AG08395 (cell line): Measurements from ENCODE around the gene CXorf58.

Source experiments
- DNase-seq: peaks from one replicate; pipeline ENCODE4 v3.0.0; 2012; ENCODE audit warnings: mixed read lengths, low spot score

The CXorf58 gene

DNA sequence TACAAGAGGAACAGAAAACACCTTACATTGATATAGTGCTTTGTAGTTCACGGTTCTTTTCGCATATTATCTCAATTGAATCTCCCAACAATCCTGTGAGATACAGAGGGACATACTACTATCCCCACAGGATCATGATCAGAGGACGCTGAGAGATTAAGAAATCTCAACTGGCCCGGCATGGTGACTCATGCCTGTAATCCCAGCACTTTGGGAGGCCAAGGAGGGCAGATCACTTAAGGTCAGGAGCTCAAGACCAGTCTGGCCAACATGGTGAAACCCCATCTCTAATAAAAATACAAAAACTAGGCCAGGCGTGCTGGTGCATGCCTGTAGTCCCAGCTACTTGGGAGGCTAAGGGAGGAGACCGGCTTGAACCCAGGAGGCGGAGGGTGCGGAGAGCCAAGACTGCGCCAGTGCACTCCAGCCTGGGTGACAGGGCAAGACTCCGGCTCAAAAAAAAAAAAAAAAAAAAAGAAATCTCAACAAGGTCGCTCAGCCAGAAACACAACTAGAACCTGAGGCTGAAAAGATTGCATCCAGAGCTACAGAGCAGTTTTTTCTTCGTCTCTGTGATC lies 7.5 kb upstream of the CXorf58 start:
- DNase-seq: no peak

DNA sequence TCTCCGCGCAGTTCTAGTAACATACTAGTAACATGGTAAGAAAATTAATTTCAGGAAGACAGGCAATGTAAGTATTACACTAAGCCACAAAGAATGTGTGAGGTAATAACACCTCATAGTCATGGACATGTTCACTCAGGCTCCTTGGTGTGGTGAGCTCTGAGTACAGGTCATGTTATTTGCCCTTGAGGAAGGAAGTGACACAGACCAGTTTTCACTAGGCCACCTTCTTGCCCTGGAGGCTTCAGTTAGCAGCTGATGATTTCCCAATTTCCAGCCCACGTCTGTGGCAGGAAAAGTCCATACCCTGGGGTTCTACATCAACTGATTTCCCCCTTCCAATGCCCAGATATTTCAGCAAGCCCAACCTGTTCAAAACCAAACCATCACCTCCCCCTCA lies 6.7 kb upstream of the CXorf58 start:
- no peak for DNase-seq

DNA sequence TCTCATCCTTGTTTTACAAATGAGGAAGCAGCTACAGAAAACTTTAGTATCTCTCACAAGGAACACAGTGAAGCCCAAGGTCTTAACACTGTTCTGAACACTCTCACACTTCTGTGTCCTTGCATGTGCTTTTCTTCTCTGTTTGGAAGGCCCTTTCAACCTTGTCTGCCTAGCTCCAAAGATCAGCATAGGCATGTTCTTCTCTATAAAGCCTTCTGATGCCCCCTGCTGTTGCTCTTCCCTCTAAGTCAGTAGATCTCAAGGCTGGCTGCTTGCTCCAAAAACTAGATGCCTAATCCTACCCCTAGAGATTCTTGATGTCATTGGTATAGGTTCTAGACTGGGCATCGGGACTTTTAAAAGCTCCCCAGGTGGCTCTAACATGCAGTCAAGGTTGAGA lies 6.0 kb upstream of the CXorf58 start:
- peak; percentile 67 for DNase-seq

DNA sequence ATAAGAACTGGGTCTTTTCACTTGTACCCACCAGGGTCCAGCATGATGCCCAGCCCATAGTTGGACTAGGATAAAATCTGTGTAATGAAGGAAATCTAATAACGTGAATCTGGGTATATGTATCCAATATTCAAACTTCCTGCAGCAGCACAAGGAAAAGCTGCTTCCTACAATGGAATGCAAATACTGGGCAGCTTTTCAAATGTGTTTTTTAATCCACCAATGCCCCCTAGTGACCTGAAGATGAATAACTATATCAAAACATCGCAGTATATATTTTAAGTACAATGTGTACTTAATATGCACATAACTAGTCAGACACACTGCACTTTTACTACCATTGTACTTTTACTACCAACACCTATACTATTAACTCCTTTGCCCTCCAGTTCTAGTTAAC lies 5.4 kb upstream of the CXorf58 start:
- peak; percentile 60 for DNase-seq

DNA sequence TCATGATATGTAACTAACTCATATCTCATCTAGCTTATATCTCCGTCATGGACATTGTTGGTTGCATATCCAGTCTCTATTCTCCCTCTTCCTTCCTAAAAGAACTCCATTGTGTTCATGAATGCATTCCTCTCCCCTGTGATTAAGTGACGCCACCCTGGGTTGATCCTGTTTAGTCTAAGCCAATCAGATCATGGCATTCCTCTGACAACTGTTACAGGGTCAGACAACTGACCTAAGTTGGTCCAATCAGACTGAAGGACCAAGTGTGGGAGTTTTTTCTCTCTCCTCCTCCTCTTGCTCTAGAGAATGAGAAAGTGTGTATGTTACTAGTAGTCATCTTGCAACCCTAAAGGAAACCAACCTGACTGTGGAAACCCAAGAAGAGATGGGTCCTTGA lies 3.7 kb upstream of the CXorf58 start:
- DNase-seq: peak; percentile 46

DNA sequence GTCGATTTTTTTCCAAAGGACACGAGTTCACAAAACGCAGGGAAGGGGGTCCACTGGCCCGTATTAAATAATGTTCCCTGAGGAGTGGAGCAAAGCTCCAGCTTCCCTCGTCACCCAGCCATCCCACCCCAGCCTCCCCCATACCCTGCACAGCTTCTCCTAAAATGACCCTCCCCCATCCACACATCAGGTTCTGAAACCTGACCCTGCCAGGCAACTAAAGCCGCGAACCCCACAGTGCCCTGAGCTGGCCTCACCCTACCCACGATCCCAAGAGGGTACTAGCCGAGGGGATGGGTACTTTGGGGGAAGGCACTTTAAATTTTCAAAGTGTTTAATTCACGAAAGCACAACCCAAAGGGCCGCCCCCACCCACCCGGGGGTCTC lies 702 bp upstream of the CXorf58 start:
- DNase-seq: no peak

DNA sequence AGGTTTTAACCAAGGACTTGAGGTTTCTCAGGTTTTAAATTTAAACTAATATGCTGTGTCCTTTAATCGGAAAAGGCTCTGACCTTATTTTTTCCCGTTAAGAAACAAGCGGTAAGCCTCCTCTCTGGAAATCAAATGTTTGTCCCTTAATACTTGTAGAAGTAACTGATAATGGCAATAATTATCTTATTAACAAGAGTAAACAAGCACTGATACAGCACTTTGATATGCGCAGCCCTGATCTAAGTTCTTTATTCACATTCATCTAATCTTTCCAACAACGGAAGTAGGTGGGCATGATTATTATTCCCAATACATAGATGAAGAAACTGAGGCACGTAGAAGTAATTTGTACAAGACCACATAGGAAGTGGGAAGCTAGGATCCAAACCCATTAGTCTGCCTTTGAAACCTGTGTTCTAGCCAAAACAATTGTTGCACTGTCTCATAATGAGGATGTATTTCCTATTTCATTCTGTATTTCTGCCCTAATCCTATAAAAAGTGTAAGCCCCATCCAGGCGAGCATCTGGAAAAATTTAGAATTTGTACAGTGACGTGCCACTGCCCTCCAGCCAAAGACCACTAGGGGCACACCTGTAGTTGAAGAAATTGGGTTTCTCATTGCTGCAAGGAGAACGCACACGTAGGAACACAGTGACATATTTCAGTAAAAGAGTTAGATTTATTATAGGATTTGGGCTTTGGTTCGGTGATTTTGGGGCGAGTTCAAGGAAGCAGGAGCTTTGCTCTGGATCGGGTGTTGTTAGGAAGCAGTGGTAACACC lies 606 bp downstream of the CXorf58 start:
- DNase-seq: no peak

DNA sequence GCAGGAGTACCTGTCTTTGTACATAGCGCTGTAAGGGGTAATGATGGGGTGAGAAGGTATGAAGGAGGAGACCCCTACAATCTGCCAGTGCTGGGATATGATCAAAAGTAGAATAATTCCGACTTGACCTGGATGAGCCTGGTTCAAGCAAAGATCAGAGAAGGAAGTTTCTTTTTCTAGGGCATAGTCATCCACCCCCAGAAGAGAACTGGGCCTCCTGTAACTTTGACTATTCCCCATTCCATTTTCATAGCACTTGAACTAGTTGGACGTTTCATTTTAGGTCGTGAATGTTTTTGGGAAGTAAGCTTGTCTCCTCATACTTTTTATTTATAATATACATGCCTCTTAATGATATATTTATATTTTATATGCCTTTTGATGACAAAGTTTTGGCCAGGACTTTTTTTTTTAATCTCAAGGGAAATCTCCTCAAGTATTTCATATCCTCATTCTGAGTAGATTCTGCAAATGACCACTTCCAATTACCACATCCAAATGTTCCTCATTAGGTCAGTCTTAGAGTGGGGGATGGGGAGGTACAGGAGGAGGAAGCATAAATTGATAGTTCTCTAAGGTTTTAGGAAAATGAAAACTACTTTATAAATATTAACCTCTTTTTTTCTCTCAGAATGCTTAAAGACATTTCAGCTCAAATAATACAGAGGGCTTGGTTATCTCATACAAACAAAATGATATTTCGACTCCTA lies 3.5 kb downstream of the CXorf58 start:
- DNase-seq: no peak

DNA sequence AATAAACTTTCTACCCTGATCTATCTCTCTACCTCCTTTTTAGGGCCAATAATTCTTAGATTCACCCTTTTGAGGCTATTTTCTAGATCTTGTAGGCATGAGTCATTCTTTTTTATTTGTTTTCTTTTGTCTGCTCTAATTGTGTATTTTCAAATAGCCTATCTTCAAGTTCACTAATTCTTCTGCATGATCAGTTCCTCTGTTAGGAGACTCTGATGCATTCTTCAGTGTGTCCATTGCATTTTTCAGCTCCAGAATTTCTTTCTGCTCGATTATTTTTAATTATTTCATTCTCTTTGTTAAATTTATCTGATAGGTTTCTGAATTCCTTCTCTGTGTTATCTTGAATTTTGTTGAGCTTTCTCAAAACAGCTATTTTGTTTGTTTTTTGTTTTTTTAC lies 11.3 kb downstream of the CXorf58 start:
- DNase-seq: no peak

DNA sequence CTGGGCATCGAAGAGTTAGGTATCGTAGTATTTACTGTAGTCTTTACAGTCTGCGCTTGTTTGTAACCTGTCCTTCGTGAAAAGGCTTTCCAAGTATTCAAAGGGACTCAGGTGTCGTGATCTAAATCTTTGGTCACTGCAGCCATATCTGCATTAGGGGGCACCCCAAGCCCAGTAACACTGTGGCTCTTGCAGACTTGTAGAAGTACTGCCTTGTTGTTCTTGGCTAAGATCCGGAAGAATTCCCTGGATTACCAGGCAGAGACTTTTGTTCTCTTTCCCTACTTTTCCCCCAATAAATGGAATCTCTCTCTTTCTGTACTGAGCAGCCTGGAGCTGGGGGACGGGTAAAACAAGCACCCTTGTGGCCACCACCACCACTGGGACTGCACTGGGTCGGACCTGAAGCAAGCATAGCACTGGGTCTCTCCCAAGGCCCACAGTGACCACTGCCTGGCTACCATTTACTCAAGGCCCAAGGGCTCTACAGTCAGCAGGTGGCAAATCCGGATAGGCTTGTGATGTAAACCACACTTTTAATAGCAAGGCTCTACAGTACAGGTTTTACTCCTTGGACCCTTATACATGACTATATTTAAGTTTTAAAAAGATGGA lies 12.0 kb downstream of the CXorf58 start:
- DNase-seq: no peak

DNA sequence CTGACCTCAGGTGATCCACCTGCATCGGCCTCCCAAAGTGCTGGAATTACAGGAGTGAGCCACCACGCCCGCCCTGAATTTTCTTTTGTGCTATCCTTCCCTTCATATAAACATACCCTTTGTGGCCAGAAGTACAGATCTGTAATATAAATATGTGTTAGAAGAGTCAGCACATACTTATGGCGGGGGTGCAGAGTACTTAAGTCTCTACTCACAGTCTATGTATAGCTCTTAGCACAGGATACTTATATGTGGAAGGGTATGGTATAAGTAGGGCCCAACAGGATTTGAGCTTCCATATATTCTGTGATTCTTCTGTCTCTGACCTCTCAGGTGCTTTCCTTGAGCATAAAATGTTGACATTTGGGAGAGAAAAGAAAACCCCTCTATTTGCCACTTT lies 18.2 kb downstream of the CXorf58 start:
- DNase-seq: no peak

DNA sequence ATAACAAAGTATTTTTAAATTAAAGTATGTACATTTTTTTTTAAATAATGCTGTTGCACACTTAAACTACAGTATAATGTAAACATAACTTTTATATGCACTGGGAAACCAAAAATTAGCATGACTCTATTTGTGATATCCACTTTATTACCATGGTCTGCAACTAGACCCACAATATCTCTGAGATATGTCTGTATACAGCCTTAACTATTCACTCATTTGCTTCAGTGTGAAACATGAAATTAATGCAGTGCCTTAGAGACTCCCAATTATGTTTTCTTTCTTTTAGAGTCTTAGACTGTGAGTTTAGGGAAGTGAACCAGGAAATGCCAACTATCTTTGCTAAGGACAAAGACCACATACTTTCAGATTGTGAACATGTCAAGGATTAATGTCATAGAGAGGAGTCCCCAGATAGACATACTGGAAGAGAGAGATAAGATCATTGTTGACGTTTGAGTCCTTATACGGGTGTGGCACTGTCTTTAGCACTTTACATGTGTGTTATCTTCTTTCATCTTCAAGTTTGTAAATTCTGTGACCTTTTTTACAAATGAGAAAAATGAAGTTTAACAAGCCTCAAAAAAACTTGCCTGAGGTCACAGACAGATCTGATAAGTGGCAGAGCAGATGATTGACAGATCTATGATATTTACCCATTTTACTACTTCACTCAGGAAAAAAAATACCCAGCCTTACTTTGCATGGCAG lies 23.2 kb downstream of the CXorf58 start:
- no peak for DNase-seq

DNA sequence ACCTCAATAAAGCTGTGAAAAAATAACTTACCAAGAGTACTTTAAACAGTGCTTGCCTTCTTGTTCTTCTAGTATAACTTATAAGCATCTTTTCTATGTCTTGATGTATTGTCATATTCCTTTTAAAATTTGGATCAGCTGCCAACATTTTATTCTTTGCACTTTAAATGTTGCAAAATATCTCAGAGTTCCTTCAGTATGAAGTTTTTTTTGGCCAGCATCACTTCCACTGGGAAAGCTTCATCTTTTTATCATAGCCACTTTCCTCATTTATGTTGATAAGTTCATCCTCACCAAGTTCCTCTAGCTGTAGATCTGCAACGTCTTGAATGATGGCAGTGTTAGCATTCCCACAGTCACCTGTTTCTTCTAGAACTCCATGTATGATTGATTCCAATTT lies 24.2 kb downstream of the CXorf58 start:
- no peak for DNase-seq

DNA sequence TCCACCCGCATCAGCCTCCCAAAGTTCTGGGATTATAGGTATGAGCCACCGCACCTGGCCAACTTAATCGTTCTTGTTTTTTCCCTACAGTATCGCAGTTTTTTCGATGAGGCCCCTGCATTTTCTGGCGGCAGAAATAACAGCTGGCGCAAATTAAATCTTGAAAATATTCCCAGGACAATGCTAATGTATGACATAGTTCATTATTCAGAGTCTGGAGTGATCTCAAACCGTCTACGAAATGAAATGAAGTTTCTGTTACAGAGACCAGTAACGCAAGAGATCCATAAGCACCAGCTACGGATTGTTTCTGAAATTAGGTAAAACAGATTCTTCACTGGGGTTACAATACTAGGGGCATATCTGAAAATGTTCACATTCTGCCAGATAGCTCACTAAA lies 27.3 kb downstream of the CXorf58 start:
- DNase-seq: peak; percentile 9

DNA sequence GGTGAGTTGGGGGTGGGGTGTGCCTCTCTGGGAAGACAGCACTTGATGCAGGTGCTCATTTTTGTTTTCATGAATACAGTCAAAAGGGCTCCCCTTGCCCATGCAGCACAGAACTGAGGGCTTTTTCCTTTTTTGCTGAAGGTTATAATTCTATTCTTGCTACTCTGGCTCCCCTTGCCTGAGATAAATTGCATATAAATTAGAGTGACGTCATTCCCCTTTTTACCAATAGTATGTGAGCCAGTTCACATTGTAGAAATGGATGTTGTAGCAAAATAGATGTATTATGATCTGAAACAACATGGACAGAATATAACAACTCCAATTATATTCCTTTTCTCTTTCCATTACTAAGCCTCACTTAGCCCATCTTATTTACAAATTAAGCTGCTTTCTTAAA lies 28.4 kb downstream of the CXorf58 start:
- DNase-seq: no peak

DNA sequence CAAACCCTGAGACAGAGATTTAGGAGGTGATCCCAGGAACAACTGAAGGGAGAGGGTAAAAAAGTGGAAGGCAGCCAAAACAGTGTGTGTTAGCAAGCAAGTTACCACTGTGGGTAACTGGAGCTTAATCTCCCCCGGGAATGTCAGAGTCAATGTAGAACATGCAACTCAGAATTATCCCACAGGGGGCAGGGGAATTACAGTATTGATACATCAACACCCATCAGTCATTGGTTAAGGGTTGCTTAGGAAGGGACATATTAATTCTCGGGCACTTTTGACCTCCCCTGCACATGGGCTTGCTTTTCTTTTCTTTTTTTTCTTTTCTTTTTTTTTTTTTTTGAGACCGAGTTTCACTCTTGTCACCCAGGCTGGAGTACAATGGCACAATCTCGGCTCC lies 29.3 kb downstream of the CXorf58 start:
- DNase-seq: no peak

DNA sequence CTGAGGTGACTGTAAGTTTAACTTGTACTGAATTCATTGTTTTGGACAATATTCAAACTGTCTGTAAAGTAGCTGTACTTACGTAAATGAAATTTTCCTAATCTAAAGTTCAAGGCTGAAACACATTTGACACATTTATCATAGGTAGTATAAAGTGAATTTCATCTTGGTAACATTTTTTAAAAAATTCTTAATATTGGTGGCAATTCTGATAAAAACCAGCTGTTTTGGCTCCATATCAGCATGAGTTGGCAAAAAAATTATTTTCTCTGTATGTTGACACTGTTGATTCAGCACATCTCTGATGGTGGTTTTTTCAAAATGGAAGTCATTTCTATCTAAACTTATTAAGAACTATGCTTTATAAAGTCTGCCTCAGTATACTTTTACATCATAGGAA lies 30.9 kb downstream of the CXorf58 start:
- DNase-seq: no peak

DNA sequence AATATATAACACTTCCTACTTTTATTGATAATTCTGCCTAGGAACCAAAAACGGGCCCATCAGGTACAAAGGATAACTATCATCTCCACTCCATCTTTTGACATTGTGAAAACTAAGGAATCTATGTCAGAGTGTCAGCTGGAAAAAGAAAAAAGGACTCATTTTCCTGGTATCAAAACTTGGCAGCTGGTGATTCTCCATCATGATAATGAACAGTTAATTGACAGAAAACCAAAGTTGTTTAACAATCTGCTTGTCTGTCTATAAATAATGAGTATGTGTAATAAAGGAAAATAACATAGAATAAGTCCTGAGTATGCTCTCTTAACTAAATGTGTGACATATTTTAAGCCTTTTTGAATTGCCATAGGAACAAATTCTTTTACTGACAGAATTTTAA lies 31.4 kb downstream of the CXorf58 start:
- no peak for DNase-seq

DNA sequence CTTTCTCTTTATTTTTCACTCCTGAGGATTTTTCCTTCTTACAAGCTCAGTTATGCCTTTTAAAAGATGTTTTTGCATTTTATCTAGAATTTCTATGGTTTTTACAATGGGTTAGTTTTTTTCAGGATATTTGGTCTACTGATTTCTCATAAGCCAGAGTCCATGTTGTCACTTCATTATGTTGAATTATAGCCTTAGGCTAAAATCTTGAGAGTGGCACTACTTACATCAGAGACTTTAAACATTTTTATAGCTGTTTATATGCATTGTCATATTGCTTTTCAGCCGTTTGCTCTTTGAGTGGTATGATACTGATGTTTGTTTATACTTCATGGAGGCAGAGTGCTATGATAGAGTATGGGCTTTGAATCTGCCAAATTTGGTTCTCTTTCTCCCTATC lies 36.4 kb downstream of the CXorf58 start:
- no peak for DNase-seq

DNA sequence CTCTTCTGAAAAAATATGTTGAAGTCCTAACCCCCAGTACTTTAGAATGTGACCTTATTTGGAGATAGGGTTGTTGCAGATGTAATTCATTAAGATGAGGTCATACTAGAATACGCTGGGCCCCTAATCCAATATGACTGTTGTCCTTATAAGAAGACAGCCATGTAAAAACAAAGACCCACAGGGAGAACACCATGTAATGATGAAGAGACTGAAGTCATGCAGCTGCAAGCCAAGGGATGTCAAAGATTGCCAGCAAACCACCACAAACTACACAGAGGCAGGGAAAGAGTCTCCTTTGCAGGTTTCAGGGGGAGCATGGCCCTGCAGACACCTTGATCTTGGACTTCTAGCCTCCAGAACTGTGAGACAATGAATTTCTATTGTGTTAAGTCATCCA lies 37.4 kb downstream of the CXorf58 start:
- no peak for DNase-seq

DNA sequence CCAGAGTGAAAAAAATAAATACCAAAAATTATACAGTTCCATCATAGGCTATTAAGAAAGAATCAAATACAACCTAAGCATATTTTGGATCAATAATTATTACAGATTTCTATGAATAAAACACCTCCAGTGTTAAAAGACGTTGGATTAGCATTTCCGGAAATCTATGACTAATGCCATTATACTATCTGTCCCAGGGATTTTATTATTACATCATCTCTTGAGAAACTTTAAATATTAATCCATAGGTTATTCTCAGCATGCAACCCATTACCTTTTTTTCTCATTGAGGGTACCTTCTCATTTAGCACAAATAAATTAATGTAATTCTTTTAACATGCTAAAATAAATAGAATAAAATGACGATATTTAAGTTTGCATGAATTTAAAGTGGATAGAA lies 44.6 kb downstream of the CXorf58 start:
- DNase-seq: no peak
